ENCODE data around the gene MRPS16.

Gene MRPS16

GRCh38 chr10:73205081-73205480, 47.4 kb downstream of the MRPS16 start:
- H3K27ac ChIP-seq: no peak overlapping the region
- no peak for DNase-seq (ENCODE audit: low read depth, low spot score)
